GM19043 (cell line): Measurements from ENCODE around the gene LBX1.

Source experiments
- ATAC-seq: cut with Tn5 transposase; IDR thresholded peaks from one replicate; pipeline ENCODE4 v1.9.1; 2021; ENCODE audit warnings: low read depth; ENCODE audit not compliant: unreplicated experiment

Gene LBX1, protein sequence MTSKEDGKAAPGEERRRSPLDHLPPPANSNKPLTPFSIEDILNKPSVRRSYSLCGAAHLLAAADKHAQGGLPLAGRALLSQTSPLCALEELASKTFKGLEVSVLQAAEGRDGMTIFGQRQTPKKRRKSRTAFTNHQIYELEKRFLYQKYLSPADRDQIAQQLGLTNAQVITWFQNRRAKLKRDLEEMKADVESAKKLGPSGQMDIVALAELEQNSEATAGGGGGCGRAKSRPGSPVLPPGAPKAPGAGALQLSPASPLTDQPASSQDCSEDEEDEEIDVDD

DNA sequence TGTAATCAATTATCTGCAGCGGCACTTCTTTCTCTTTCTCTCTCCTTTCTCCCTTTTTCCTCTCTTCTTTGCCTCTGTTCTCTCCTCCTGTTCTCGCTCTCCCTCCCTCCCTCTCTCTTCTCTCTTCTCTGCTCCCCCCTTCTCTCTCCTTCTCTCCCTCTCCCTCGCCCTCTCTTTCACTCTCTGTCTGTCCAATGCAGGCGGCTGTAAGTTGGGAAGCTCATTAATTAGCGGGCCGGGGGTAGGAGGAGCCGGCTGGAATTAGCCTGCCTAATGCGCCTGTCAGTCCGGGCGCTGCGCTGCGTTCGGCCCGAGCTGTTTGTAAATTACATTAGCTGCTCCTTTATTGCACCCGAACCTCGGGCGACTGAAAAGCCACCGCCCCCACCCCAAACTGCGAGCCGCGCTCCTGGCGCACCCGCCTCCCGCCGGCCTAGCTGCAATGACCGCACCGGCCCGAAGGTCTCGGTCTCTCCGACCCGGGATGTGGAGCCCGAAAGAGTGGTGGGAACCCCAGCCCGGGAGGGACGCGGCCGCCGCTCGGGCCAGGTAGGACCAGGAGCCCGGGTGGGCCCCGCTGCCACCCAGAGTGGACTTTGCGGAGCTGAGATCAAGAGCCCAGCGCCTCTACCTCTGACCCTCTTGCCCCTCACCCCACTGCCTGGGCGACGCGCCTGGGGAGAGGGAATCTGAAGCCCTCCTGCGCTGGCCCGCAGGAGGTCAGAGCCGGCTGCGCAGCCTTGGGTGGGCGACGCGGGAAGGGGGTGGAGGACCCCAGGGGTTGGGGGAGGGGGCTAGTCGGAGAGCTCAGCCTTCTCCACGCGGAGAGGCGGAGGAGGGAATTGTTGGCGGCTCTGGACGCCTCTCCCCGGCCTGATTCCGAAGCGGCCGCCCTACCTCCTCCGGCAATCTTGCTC, at the start of gene LBX1:
LBX1 (minus strand) TSS at position 198 of the 917 bp plus-strand sequence. CDS start 648 bp downstream, outside the sequence.
- ATAC-seq: no peak

DNA sequence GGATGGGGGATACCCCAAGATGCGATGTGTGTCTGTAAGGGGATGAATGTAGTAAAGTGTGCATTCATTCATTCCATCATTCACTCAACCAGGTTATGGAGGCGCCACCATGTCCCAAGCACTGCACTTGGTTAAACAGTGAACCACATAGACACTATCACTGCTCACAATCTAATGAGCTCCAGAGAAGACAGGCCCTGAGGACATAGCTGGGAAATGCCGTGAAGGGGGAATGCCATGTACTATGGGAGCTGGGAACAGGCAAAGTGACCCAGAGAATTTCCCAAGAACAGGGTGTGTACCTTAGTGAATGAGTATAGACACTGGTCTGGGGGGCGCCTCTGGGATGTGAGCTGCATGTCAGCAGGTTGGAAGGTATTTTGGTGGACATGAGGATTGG, 44.5 kb upstream of the LBX1 start:
- no peak for ATAC-seq

DNA sequence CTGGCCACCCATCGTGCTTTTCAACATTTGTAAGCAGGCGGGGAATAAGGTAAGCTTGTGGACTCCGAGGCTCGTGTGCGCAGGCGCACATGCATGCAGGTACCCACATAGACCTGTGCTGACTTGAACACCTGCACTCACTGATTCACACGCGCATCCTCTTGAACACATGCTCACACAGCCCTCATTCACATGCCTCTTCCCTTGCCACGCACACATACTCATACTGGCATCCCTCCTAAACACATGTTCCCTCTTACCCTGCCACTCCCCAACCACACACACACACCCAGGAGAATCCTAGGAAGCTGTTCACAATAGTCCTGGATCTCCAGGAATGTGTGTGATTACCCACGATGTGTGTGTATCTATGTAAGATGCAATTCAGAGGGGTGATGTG, 44.1 kb upstream of the LBX1 start:
- ATAC-seq: no peak

DNA sequence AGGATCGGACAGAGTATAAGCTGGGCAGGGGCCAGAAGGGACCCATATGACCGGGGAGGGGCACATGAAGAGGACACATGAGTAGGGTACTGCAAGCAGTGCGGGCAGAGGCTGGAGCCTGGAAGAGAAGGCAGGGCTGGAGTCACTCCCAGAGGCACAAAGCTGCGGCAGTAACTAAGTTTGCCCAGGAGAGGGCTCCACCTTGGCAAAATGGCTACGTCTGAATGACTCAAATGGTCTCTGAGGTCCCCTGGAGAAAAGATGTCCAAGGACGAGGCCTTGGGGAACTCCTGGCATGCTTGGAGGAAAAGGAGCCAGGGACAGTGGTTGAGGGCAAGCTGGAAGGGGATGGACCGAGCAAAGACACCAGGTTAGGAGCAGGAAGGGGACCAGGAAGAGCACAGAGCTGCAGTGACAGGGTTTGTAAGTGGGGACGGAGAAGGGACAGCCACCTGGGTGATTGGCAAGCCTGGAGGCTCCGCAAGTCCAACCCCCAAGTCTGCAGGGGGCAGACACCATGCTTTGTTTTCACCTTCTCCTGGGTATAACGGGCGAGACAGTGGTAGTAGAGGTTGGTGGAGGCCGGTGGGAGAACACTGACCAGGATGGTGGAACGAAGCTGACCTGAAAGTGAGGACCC, 43.1 kb upstream of the LBX1 start:
- ATAC-seq: no peak

DNA sequence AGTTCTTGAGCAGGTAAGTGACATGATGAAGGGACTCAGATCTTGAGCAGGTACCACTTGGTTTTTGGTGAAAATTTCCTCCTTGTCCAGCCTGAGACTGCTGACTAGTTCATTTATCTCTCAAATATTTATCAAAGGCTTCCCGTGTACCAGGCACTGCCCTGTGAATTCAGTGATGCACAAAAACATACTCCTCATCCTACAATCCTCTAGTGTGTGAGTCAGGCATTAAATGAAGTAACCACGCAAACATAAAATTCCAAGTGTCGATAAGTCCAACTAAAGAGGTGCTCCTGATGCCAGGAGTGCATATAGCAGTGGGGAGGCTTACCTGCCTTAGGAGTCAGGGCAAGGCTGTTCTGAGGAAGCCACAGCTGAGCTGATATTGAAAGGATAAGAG, 41.5 kb upstream of the LBX1 start:
- no peak for ATAC-seq

DNA sequence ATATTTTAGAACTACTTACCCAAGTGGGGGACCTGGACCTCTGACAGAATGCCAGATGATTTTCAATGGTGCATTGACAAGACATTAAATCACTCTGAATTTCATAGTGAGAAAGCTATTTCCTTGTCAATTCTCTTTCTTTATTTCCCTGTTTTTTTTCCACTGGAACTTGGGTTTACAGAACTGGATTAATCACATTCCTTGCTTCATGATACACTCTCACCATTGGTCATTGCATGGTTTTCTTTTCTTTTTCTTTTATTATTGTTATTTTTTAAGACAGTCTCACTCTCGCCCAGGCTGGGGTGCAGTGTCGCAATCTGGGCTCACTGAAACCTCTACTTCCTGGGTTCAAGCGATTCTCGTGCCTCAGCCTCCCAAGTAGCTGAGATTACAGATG, 38.5 kb upstream of the LBX1 start:
- ATAC-seq: no peak

DNA sequence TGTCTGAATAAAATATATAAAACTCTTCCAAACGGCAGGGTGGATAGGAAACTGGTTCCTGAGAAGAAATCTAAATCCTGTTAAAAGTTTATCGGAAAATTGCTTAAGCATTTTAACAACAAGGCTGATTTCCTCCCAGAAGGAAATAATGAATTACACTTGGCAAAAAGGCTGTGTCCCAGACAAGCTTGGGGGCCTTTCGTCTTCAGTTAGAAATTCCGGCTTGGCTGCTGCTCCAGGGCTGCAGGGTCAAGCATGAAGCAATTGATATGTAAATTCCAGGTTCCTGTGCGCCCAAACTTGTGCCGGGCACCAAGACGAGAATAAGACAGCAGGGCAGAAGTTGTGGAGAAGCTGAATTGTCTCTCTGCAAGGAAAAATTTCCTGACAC, 38.0 kb upstream of the LBX1 start:
- ATAC-seq: no peak

DNA sequence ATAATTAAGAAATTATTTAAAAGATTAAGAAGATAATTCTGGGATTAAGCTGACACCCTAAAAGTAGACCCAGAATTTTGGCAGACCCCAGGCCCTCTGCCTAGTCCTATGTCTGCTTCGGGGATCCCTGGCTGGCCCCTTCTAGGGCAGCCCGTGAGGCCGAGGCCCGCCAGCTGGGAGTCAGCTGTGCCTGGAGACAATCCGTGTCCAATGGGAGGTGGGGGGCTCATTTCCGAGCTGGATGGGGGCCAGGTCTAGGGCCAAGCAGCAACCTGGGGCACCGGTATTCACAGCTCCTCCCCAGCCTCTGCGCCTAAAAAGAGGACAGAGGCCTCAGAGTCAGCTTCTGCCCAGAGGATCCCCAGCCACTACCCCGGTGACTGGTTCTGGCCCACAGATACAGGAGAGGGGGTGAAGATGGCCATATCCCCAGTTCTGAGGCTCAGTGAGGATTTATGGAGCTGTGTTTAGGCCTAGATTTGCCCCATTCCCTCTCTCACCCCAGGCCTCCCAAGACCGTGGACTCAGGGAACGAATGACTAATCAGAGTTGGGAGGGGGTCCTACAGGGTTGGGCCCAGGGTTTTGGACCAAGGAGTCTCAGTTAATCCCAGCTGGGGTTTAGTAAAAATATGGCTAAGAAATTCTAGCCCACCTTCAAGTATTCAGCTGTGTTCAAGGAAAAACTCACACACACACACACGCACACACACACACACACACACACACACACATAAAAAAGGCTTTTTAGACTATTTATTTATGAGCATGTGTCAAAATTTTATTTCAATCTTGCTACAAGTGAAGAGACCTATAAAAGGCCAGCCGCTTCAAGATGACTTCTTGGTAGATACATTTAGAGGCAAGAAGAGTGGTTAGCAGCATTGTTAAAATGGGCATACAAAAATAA, 37.4 kb upstream of the LBX1 start:
- no peak for ATAC-seq

DNA sequence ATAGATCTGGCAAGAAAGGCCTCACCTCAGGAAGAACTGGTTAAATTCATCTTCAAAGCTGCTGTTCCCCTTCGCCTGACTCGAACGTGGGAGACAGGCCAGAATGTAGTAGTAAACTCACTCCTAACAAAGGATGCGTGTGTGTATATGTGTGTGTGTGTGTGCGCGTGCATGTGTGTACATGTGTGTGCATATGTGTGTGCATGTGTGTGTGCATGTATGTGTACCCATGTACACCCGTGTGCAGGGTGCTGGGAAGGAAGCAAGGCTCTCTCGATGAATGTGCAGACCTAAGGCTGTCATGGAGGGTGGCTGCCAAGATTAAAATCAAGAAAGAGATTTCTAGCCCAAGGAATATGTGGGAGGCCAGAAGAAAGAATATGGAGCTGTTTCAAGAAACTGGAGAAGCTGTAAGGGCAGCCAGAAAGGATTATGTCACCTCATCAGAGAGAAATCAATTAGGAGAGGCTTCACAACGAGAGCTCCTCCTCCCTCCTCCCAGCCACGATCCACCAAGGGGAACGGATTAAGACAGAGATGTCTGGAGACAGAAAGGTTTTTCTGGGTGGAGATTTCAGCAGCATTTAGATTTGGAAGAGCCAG, 34.0 kb upstream of the LBX1 start:
- no peak for ATAC-seq

DNA sequence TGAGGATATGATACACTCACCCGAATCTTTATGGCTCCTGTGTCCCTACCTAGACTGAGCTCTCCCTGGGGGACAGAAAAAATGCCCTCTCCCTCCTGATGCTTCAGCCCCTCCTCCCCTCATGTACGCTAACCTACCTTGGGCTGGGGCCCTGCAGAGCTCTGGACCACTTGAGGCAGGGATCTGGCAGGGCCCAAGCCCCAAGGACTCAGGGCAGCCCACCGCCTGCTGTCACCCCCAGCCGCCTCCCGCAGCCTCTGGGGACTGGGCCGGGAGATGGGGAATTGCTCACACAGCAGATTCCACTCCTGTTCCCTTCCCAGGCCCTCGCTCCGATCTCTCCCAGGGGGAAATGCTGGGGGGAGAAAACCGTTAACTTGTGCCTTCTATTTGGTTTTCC, 32.9 kb upstream of the LBX1 start:
- ATAC-seq: no peak

DNA sequence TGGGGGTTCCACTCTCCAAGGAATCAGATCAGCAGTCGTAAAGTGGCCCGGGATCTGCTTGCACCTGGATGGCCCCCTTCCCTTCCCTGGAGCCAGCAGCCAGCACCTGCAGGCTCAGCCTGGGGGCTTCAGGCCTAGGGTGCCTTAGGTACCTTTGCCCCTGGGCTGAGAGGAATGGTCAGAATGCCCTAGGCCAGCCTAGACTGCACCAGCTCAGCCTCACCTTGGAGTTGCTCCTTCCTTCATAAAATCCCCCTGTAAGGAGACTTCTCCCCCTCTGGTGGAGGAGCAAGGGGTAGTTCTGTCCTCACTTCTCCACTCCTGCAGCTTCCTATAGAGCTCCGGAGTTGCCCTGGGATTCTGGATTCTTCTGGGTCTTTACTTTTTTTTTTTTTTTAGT, 32.4 kb upstream of the LBX1 start:
- no peak for ATAC-seq

DNA sequence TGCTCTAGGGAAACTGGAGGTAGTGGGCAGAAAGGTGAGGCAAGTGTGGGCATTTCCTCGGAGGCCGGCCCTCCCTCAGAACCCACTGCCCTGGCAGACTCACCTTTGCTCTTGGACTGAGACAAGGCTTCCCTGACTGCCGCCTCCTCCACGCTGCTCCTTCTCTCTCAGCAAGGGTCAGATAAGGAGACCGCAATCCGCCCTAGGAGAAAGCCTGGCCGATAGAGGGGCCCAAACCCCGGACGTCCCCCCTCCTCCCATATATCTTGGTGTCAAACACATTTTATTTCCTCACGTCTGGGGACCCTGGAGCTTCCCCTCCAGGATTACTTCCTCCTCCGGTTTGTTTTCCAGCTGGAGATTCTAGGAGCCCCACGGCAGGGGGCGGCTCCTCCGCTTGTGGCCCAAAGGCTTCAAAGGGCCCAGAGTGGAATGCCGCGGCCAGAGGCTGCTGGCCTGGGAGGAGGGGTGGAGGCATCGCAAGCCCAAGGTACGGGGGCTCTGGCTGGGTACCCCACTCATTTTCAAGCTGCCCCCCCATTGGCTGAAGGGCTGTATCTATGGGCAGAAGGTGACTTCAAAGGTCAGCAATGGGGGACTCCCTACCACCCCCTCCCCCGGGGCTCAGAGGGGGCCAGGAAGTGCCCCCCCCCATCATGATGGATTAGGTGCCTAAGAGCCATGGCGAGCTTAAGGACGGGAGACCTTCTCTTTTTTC, 31.7 kb upstream of the LBX1 start:
- ATAC-seq: no peak

DNA sequence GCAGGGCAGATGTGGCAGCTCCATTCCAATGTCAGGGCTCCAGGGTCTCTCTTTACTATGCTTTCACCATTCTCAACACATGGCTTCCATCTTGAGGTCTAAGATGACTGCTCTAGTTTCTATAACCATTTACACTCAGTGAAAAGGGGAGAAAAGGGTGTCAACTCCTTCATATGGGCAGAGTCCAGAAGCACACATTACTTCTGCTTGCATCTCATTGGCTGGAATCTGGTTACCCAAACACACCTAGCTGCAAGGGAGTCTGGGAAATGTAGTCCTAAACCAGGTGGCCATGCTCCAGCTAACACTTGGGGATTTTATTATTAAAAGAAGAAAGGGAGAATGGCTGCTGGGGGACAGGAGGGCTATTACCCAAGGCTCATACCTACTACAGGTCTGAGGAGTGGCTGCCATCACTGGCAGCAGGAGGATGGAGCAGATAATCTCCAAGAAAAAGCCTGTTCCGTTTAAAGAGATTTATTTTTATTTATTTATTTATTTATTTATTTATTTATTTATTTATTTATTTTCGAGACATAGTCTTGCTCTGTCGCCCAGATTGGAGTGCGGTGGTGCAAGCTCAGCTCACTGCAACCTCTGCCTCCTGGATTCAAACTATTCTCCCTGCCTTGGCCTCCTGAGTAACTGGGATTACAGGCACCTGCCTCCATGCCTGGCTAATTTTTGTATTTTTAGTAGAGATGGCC, 29.1 kb upstream of the LBX1 start:
- ATAC-seq: no peak

DNA sequence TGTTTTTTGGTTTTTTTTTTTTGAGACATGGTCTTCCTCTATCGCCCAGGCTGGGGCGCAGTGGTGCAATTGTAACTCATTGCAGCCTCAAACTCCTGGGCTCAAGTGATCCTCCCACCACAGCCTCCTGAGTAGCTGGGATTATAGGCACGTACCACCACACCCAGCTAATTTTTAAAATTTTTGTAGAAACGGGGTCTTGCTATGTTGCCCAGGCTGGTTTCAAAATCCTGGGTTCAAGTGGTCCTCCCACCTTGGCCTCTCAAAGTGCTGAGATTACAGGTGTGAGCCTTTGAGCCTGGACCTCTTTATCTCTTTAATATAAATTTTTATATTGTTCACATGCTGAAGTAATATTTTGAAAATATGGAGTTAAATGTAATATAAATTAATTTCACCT, 28.2 kb upstream of the LBX1 start:
- ATAC-seq: no peak

DNA sequence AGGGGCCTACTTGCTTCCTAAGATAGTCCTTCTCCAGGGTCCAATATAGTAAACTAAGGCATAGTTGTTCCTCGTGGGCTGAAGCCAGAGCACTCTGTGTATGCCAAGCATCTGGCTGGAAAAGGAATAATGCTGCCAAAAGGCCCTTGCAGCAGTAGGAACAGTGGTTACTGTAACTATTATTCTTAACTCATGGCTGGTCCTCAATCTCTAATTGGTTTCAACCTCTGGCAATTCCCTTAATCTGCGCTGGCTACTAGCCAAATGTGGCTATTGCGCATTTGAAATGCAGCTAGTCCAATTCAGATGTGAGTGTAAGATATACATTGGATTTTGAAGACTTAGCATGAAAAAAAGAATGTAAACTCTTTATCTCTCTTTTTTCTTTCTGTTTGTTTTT, 27.8 kb upstream of the LBX1 start:
- ATAC-seq: no peak

DNA sequence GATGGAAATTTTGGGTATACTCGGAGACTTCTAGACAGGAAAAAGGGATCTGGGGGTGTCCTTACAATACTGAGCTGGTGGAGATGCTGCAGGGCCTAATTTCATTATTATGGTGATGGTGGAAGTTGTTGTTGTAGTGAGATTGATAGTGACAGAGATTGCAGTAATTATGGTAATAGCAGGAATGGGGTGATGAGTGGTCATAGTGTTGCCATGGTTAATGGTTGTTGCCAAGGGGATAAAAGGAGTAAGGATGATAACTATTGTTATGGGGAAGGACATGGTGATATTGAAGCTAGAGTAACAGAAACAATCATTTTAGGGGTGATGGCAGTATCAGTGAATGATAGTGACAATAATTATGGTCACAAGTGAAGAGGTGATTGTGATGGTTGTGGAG, 27.1 kb upstream of the LBX1 start:
- ATAC-seq: no peak

DNA sequence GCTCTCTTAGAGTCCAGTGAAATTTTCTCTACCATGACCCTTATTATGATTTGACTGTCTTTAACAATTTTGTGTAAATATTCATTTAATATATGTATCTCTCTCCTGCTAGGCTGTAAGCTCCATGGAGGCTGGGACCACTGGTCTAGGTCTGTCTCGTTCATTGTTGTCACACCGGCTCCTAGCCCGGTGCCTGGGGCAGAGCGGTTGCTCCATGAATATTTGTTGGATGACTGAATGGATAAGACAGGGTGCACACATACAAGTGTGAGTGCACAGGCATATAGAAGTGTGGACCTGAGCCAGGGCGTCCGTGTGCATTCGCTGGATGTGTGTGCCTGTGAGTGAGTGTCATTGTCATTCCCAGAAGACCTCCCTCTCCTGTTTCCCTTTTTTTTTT, 20.9 kb upstream of the LBX1 start:
- ATAC-seq: no peak

DNA sequence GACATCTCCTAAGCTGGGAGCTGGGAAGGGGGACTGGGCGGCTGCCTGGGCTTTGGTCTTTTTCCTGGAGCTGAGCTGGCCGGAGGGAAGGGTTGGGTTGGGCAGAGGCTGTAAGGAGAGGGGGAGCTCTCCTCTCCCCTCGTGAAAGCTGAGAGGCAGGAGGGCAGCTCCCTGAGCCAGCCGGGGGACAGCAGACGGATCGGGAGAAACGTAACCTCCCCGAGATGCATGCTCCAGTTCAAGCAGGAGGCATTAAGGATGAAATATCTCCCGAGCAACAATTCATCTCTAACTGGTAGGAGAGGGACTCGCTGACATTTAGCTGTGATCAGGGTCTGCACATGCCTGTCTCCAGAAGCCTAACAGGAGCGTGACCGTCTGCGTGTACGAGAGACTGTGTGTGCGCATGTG, 19.9 kb upstream of the LBX1 start:
- no peak for ATAC-seq

DNA sequence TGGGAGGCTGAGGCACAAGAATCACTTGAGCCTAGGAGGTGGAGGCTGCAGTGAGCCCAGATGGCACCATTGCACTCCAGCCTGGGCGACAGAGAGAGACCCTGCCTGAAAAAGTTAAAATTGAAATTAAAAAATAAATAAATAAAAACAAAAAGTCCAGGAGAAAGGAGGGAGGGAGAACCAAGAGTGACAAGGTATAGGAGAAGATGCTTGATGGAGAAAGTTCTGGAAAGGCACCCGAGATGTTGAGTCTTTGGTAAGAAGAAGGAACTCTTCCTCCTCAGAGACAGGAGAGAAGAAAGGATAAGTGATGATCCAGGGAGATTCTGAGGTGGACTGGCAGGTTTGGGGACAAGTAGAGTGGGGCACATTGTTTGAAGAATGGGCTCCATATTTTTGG, 17.4 kb upstream of the LBX1 start:
- no peak for ATAC-seq
